Astrocyte (in vitro differentiated cells and primary cell): Measurements from ENCODE around the gene GPATCH3.

Source experiments
- EZH2 ChIP-seq: IDR thresholded peaks from 2 replicates; pipeline ENCODE4 v1.6.1; 2012; ENCODE audit warnings: mild to moderate bottlenecking, low read length, inconsistent platforms; ENCODE audit not compliant: insufficient read depth
- TF ChIP-seq, protein P1 (sequence below): IDR thresholded peaks from 2 replicates; pipeline ENCODE4 v1.5.1; 2011; ENCODE audit warnings: low read depth, mild to moderate bottlenecking, inconsistent platforms, low read length, moderate library complexity; ENCODE audit not compliant: insufficient read depth

DNA sequence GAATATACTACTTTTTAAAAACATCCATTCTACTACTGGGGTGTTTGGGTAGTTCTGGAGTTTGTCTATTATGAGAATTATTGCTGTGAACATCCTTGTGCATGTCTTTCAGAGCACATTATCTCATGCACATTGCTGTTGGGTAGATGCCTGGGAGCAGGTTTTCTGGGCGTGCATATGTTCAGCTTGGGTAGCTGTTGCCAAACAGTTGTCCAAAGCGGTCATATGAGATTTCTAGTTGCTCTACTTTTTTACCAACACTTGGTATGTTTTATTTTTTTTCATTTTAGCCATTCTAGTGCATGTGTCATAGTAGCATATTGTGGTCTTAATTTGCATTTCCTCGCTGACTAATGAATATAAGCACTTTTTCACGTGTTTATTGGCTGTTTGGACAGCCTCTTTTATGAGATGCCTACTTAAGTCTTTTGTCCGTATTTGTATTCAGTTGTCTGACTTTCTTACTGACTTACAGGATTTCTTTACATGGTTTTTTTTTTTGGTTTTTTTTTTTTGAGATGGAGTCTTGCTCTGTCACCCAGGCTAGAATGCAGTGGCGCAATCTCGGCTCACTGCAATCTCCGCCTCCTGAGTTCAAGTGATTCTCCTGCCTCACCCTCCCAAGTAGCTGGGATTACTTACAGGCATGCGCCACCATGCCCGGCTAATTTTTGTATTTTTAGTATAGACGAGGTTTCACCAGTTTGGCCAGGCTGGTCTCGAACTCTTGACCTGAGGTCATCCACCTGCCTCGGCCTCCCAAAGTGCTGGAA lies 55.7 kb downstream of the GPATCH3 start:
- no peak for TF ChIP-seq EZH2
- TF ChIP-seq, protein P1, sequence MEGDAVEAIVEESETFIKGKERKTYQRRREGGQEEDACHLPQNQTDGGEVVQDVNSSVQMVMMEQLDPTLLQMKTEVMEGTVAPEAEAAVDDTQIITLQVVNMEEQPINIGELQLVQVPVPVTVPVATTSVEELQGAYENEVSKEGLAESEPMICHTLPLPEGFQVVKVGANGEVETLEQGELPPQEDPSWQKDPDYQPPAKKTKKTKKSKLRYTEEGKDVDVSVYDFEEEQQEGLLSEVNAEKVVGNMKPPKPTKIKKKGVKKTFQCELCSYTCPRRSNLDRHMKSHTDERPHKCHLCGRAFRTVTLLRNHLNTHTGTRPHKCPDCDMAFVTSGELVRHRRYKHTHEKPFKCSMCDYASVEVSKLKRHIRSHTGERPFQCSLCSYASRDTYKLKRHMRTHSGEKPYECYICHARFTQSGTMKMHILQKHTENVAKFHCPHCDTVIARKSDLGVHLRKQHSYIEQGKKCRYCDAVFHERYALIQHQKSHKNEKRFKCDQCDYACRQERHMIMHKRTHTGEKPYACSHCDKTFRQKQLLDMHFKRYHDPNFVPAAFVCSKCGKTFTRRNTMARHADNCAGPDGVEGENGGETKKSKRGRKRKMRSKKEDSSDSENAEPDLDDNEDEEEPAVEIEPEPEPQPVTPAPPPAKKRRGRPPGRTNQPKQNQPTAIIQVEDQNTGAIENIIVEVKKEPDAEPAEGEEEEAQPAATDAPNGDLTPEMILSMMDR = no peak
